Osteoblast (primary cell): ENCODE data around the gene ZNF318. TPM values are rescaled to one million over a fixed set of nuclear protein-coding genes. Genes with fewer than 3 reads are reported as not detected.

ENCODE experiments used
- DNase-seq: peaks from one replicate; pipeline ENCODE4 v3.0.0; 2011; ENCODE audit warnings: low spot score, mixed read lengths; ENCODE audit not compliant: insufficient read length; ENCODE audit errors: missing footprints
- H2AFZ ChIP-seq: 2 replicates; pipeline ENCODE4 v1.6.0; 2011; ENCODE audit warnings: mild to moderate bottlenecking, low read length
- H3K27ac ChIP-seq: 2 replicates; pipeline ENCODE4 v1.5.1; 2011; ENCODE audit warnings: mild to moderate bottlenecking, low read depth, low read length, moderate library complexity
- H3K27me3 ChIP-seq: 2 replicates; pipeline ENCODE4 v1.6.0; 2012; ENCODE audit warnings: mild to moderate bottlenecking, control low read depth, inconsistent platforms, low read length, moderate library complexity; ENCODE audit not compliant: insufficient read depth
- H3K36me3 ChIP-seq: 2 replicates; pipeline ENCODE4 v1.5.1; 2011; ENCODE audit warnings: mild to moderate bottlenecking, low read length, control low read depth, moderate library complexity; ENCODE audit not compliant: insufficient read depth
- H3K4me1 ChIP-seq: 2 replicates; pipeline ENCODE4 v1.5.1; 2011; ENCODE audit warnings: mild to moderate bottlenecking, low read length, control low read depth, moderate library complexity; ENCODE audit not compliant: insufficient read depth
- H3K4me2 ChIP-seq: 2 replicates; pipeline ENCODE4 v1.6.0; 2011; ENCODE audit warnings: mild to moderate bottlenecking, low read length; ENCODE audit not compliant: insufficient read depth
- H3K4me3 ChIP-seq: fragments of 200-600 bp; sonication (generic); 3 replicates; pipeline ENCODE4 v1.5.1; 2012; ENCODE audit warnings: mild to moderate bottlenecking, low read length, inconsistent platforms; ENCODE audit not compliant: insufficient read depth
- H3K79me2 ChIP-seq: 2 replicates; pipeline ENCODE4 v1.6.0; 2012; ENCODE audit warnings: mild to moderate bottlenecking, low read length, control low read depth, inconsistent platforms; ENCODE audit not compliant: insufficient read depth
- H3K9me3 ChIP-seq: 2 replicates; pipeline ENCODE4 v1.5.1; 2011; ENCODE audit warnings: low read depth, low read length, control low read depth
- H4K20me1 ChIP-seq: 2 replicates; pipeline ENCODE4 v1.6.0; 2012; ENCODE audit warnings: mild to moderate bottlenecking, low read length, control low read depth; ENCODE audit not compliant: insufficient read depth
- CTCF ChIP-seq: IDR thresholded peaks from 2 replicates; pipeline ENCODE4 v1.5.1; 2011; ENCODE audit warnings: mild to moderate bottlenecking, low read depth, low read length, moderate library complexity; ENCODE audit errors: extremely low read depth
- total RNA-seq: library from RNA; depleted of rRNA; stranded (reverse); fragments of >200 nt; gene quantifications from 2 replicates; pipeline ENCODE4 v1.2.3, GENCODE V29; 2012

Gene ZNF318
- total RNA-seq, 1 donor, result 12.3 TPM

- no peak overlapping the region for H3K4me3 ChIP-seq
- no peak overlapping the region for H3K4me2 ChIP-seq
- TF ChIP-seq CTCF, result no peak
- H3K9me3 ChIP-seq, result no peaks in the 10 kb centered on the region
- no peak for DNase-seq
- H3K4me1 ChIP-seq, result no peaks in the 10 kb centered on the region
- no peaks in the 10 kb centered on the region for H3K27me3 ChIP-seq
- H3K79me2 ChIP-seq, result no peaks in the 10 kb centered on the region
- H2AFZ ChIP-seq, result no peak overlapping the region
- H3K27ac ChIP-seq, result no peak overlapping the region
- no peaks in the 10 kb centered on the region for H3K36me3 ChIP-seq
- no peaks in the 10 kb centered on the region for H4K20me1 ChIP-seq
These were observed 38.0 kb downstream of the ZNF318 start for GRCh38 chr6:43331470-43331869.

- Histone ChIP-seq H3K9me3 (no peaks in the 10 kb centered on the region), H3K4me2 (no peak overlapping the region), H3K4me3 (no peak overlapping the region), H2AFZ (no peak overlapping the region), H4K20me1 (no peaks in the 10 kb centered on the region), H3K36me3 (no peaks in the 10 kb centered on the region), H3K27ac (no peak overlapping the region), H3K79me2 (no peaks in the 10 kb centered on the region), H3K27me3 (no peaks in the 10 kb centered on the region), H3K4me1 (no peaks in the 10 kb centered on the region)
- no peak for DNase-seq
- TF ChIP-seq CTCF, result no peak
These were observed 40.9 kb downstream of the ZNF318 start for GRCh38 chr6:43328528-43328927.

- no peak overlapping the region for H2AFZ ChIP-seq
- DNase-seq, result no peak
- H3K9me3 ChIP-seq, result no peaks in the 10 kb centered on the region
- no peak overlapping the region for H3K4me3 ChIP-seq
- H3K4me1 ChIP-seq, result no peaks in the 10 kb centered on the region
- H3K79me2 ChIP-seq, result no peaks in the 10 kb centered on the region
- H3K27ac ChIP-seq, result no peak overlapping the region
- no peaks in the 10 kb centered on the region for H4K20me1 ChIP-seq
- TF ChIP-seq CTCF, result no peak
- no peak overlapping the region for H3K4me2 ChIP-seq
- H3K27me3 ChIP-seq, result no peaks in the 10 kb centered on the region
- no peaks in the 10 kb centered on the region for H3K36me3 ChIP-seq
These were observed 43.6 kb downstream of the ZNF318 start for GRCh38 chr6:43325876-43326275.

GRCh38 chr6:43318011-43318410 is 51.4 kb downstream of the ZNF318 start:
- H3K79me2 ChIP-seq, result no peaks in the 10 kb centered on the region
- no peak for DNase-seq
- no peak overlapping the region for H3K27ac ChIP-seq
- no peaks in the 10 kb centered on the region for H3K36me3 ChIP-seq
- H3K9me3 ChIP-seq, result no peaks in the 10 kb centered on the region
- TF ChIP-seq CTCF, result no peak
- no peak overlapping the region for H2AFZ ChIP-seq
- H3K4me2 ChIP-seq, result no peak overlapping the region
- no peak overlapping the region for H3K4me3 ChIP-seq
- H3K4me1 ChIP-seq, result no peaks in the 10 kb centered on the region
- no peaks in the 10 kb centered on the region for H4K20me1 ChIP-seq
- H3K27me3 ChIP-seq, result no peaks in the 10 kb centered on the region
